HCT116 (cell line): ENCODE measurements around the gene CLCN1. TPM values are rescaled to one million over a fixed set of nuclear protein-coding genes. Genes with fewer than 3 reads are reported as not detected.

ENCODE experiments used
- ATAC-seq: fragments of 200-7000 bp; cut with Tn5 transposase; 2 replicates; pipeline ENCODE4 v1.9.1; 2020; ENCODE audit warnings: mild to moderate bottlenecking, moderate library complexity
- BruUV-seq: library from RNA; stranded (reverse); fragments of 400-500 nt; replicated peaks from 2 replicates; lab custom pipeline; 2021; lab: Mats Ljungman, UMichigan
- CTCF ChIA-PET: fragments of 300-600 bp; sonication (Branson Sonifier 250); formaldehyde crosslinking; loops from one replicate; lab custom pipeline; 2021; ENCODE audit warnings: antibody characterized with exemption; lab: Charles Lee
- POLR2A ChIA-PET: fragments of 300-600, 350-600 bp; sonication (Branson Sonifier 250); formaldehyde crosslinking; loops from one replicate; lab custom pipeline; 2021; ENCODE audit warnings: antibody characterized with exemption; lab: Charles Lee
- RAD21 ChIA-PET, 2 experiments: fragments of 300-600 bp; sonication (Branson Sonifier 250); formaldehyde crosslinking; loops; one replicate each; lab custom pipeline; 2023; ENCODE audit warnings: low total read pairs in 2 of 2; ENCODE audit not compliant: uncharacterized antibody in 2 of 2, unreplicated experiment in 2 of 2, low non-redundant PET in 1 of 2; lab: Charles Lee
- DNase-seq: peaks from one replicate; pipeline ENCODE4 v3.0.0-alpha.2; 2010; ENCODE audit warnings: low read depth, low spot score
- H2AFZ ChIP-seq: fragments of 200-600 bp; shearing (Covaris generic), sonication (generic); 2 replicates; pipeline ENCODE4 v1.6.1; 2017; ENCODE audit warnings: low read depth, mixed run types, mixed read lengths, antibody characterized with exemption, low read length; ENCODE audit not compliant: poor library complexity, severe bottlenecking
- H3K27ac ChIP-seq: 2 replicates; pipeline ENCODE4 v1.5.1; 2012; ENCODE audit warnings: low read depth, low read length
- H3K27me3 ChIP-seq: fragments of 200-600 bp; sonication (generic); 2 replicates; pipeline ENCODE4 v1.6.1; 2016; ENCODE audit warnings: mixed run types, low read length, mixed read lengths; ENCODE audit not compliant: insufficient read depth
- H3K36me3 ChIP-seq, 2 experiments: fragments of 200-500 bp in 1 of 2; fragments of 200-600 bp in 1 of 2; sonication (Bioruptor generic) in 1 of 2; sonication (generic) in 1 of 2; 2 replicates each; pipeline versions ENCODE4 v1.5.1 to v1.6.1; 2014 to 2016; ENCODE audit warnings: low read length in 2 of 2, inconsistent platforms in 1 of 2, mixed read lengths in 1 of 2, mixed run types in 1 of 2; ENCODE audit not compliant: insufficient read depth in 2 of 2, control insufficient read depth in 1 of 2
- H3K4me1 ChIP-seq, 2 experiments: fragments of 200-600 bp in 1 of 2; sonication (generic) in 1 of 2; 2 replicates each; pipeline versions ENCODE4 v1.5.1 to v1.6.1; 2012 to 2017; ENCODE audit warnings: low read length in 2 of 2, inconsistent platforms in 1 of 2, mild to moderate bottlenecking in 1 of 2, mixed read lengths in 1 of 2, mixed run types in 1 of 2, moderate library complexity in 1 of 2; ENCODE audit not compliant: insufficient read depth in 2 of 2, control insufficient read depth in 1 of 2
- H3K4me2 ChIP-seq: fragments of 200-600 bp; sonication (generic); 2 replicates; pipeline ENCODE4 v1.6.1; 2017; ENCODE audit warnings: mixed run types, low read length, mixed read lengths
- H3K4me3 ChIP-seq, 2 experiments: fragments of 200-600 bp in 1 of 2; sonication (generic) in 1 of 2; replicated peaks in 1 of 2; 2 replicates each; pipeline ENCODE4 v1.5.1; 2011 to 2016; ENCODE audit warnings: low read length in 2 of 2, control low read depth in 1 of 2, low read depth in 1 of 2, mild to moderate bottlenecking in 1 of 2, mixed read lengths in 1 of 2, mixed run types in 1 of 2
- H3K79me2 ChIP-seq: fragments of 200-600 bp; sonication (generic); 2 replicates; pipeline ENCODE4 v1.6.1; 2017; ENCODE audit warnings: mild to moderate bottlenecking, mixed run types, low read length, moderate library complexity, mixed read lengths; ENCODE audit not compliant: insufficient read depth
- H3K9ac ChIP-seq: fragments of 200-600 bp; sonication (generic); 2 replicates; pipeline ENCODE4 v1.6.1; 2016; ENCODE audit warnings: low read length, mixed read lengths
- H3K9me2 ChIP-seq: fragments of 200-600 bp; sonication (generic), shearing (Covaris generic); 2 replicates; pipeline ENCODE4 v1.6.1; 2017; ENCODE audit warnings: mixed run types, mild to moderate bottlenecking, moderate library complexity; ENCODE audit not compliant: insufficient read depth
- H3K9me3 ChIP-seq, 2 experiments: fragments of 200-500 bp in 1 of 2; fragments of 200-600 bp in 1 of 2; sonication (Bioruptor generic) in 1 of 2; sonication (generic) in 1 of 2; 2 replicates each; pipeline ENCODE4 v1.6.1; 2014 to 2017; ENCODE audit warnings: low read length in 2 of 2, mixed read lengths in 2 of 2, inconsistent platforms in 1 of 2, low read depth in 1 of 2, mild to moderate bottlenecking in 1 of 2, mixed run types in 1 of 2, moderate library complexity in 1 of 2; ENCODE audit not compliant: control insufficient read depth in 1 of 2, insufficient read depth in 1 of 2
- H4K20me1 ChIP-seq: fragments of 200-600 bp; sonication (generic), shearing (Covaris generic); 2 replicates; pipeline ENCODE4 v1.6.1; 2017; ENCODE audit warnings: mixed run types, mild to moderate bottlenecking, moderate library complexity; ENCODE audit not compliant: insufficient read depth
- CEBPB ChIP-seq: IDR thresholded peaks from 2 replicates; pipeline ENCODE4 v1.6.1; 2012; ENCODE audit warnings: low read depth
- POLR2A ChIP-seq: IDR thresholded peaks from 2 replicates; pipeline ENCODE4 v1.7.0; 2011; ENCODE audit warnings: borderline replicate concordance; ENCODE audit not compliant: insufficient read depth, insufficient read length; ENCODE audit errors: extremely low read depth
- ZBTB33 ChIP-seq: IDR thresholded peaks from 2 replicates; pipeline ENCODE4 v1.6.1; 2011; ENCODE audit warnings: mild to moderate bottlenecking, low read length, moderate library complexity; ENCODE audit not compliant: insufficient replicate concordance; ENCODE audit errors: extremely low read depth
- intact Hi-C: fragments of 100-400 bp; cut with micrococcal nuclease; formaldehyde crosslinking; loops from 2 replicates; pipeline ENCODE4 v1.10.0; 2022
- total RNA-seq: library from RNA; stranded (reverse); gene quantifications from one replicate; pipeline ENCODE4 v1.2.1, GENCODE V29; 2021; ENCODE audit not compliant: unreplicated experiment

The CLCN1 gene
- total RNA-seq, 1 experiment from 2014 or later: 0.47 TPM

GRCh38 chr7:143361552-143362130 is 45.7 kb downstream of the CLCN1 start (continued):
- TF ChIP-seq ZBTB33 (no peak), POLR2A (no peak)

- BruUV-seq: no TSS peak
- RAD21 ChIA-PET: no interaction called here
- Histone ChIP-seq H3K9ac (no peak within 1 kb of the TSS), H4K20me1 (no peaks in the 10 kb centered on the region), H3K36me3 (no peaks in the 10 kb centered on the region), H3K4me2 (peak within 1 kb of the TSS; percentile 67), H3K27ac (no peak within 1 kb of the TSS), H3K9me2 (no peaks in the 10 kb centered on the region), H3K4me3 (peak within 1 kb of the TSS; percentile 34 to 53), H2AFZ (no peak within 1 kb of the TSS), H3K27me3 (no peaks in the 10 kb centered on the region), H3K9me3 (no peaks in the 10 kb centered on the region), H3K4me1 (peaks cover 0 to 8% of the 10 kb centered on the region in 2 experiments; a peak in 1 of 4 replicates), H3K79me2 (no peaks in the 10 kb centered on the region)
- CTCF ChIA-PET: no interaction called here
- ATAC-seq (peak; percentile 56), DNase-seq (no peak)
- POLR2A ChIA-PET: no interaction called here
- intact Hi-C loops: loop anchor here (1.0 kb wide), 1 partner anchor 17 kb away; no protein-coding TSS in a partner anchor
- TF ChIP-seq CEBPB: no peak
These were observed 46.5 kb downstream of the CLCN1 start, which contains the start of gene FAM131B for GRCh38 chr7:143362131-143363015. Gene FAM131B, minus strand, starts transcription at chr7:143362713. Its CDS starts 110 bp downstream, at chr7:143362603.
